Smooth muscle cell (in vitro differentiated cells): ENCODE measurements around the gene RBBP8NL. TPM values are rescaled to one million over a fixed set of nuclear protein-coding genes. Genes with fewer than 3 reads are reported as not detected.

Experiments used
- DNase-seq: peaks from one replicate; lab custom pipeline; 2025; ENCODE audit not compliant: unreplicated experiment; lab: John Stamatoyannopoulos, UW
- H2AFZ ChIP-seq: fragments of 200-600 bp; sonication (generic); 2 replicates; pipeline ENCODE4 v1.6.0; 2016; ENCODE audit warnings: antibody characterized with exemption, low read depth, mild to moderate bottlenecking
- H3F3A ChIP-seq: fragments of 200-600 bp; sonication (generic); 2 replicates; pipeline ENCODE4 v1.6.0; 2017; ENCODE audit warnings: antibody characterized with exemption, low read depth
- H3K27ac ChIP-seq: fragments of 200-600 bp; sonication (generic); 2 replicates; pipeline ENCODE4 v1.5.1; 2016; ENCODE audit warnings: low read depth, mild to moderate bottlenecking
- H3K27me3 ChIP-seq: fragments of 200-600 bp; sonication (generic); 2 replicates; pipeline ENCODE4 v1.6.1; 2016; ENCODE audit warnings: low read depth, mild to moderate bottlenecking
- H3K36me3 ChIP-seq: fragments of 200-600 bp; sonication (generic); 2 replicates; pipeline ENCODE4 v1.5.1; 2016; ENCODE audit warnings: low read depth
- H3K4me1 ChIP-seq: fragments of 200-600 bp; sonication (generic); 2 replicates; pipeline ENCODE4 v1.5.1; 2016; ENCODE audit warnings: low read depth
- H3K4me2 ChIP-seq: fragments of 200-600 bp; sonication (generic); 2 replicates; pipeline ENCODE4 v1.6.0; 2016; ENCODE audit warnings: mild to moderate bottlenecking
- H3K4me3 ChIP-seq: fragments of 200-600 bp; sonication (generic); 2 replicates; pipeline ENCODE4 v1.5.1; 2016; ENCODE audit warnings: mild to moderate bottlenecking
- H3K79me2 ChIP-seq: fragments of 200-600 bp; sonication (generic); 2 replicates; pipeline ENCODE4 v1.6.0; 2016; ENCODE audit warnings: low read depth, mild to moderate bottlenecking
- H3K9ac ChIP-seq: fragments of 200-600 bp; sonication (generic); 2 replicates; pipeline ENCODE4 v1.6.0; 2016; ENCODE audit warnings: low read depth
- H3K9me3 ChIP-seq: fragments of 200-600 bp; sonication (generic); replicated peaks from 2 replicates; pipeline ENCODE4 v1.5.1; 2016; ENCODE audit warnings: low read depth
- H4K20me1 ChIP-seq: fragments of 200-600 bp; sonication (generic); 2 replicates; pipeline ENCODE4 v1.6.0; 2016; ENCODE audit warnings: low read depth
- CTCF ChIP-seq: fragments of 200-600 bp; sonication (generic); IDR thresholded peaks from 2 replicates; pipeline ENCODE4 v1.5.1; 2017; ENCODE audit warnings: borderline replicate concordance, mild to moderate bottlenecking, antibody characterized with exemption; ENCODE audit not compliant: insufficient read depth, poor library complexity, severe bottlenecking
- WGBS: methylation state at CpG from one replicate; pipeline ENCODE4 v1.1.7; 2016; ENCODE audit warnings: low lambda C conversion rate; 5-methylcytosine and 5-hydroxymethylcytosine counted together
- polyA plus RNA-seq: library from polyadenylated mRNA; unstranded; fragments of >200 nt; fragmentation: Nextera tagmentation; extraction: Ambion mirVana; gene quantifications from 2 replicates; pipeline ENCODE4 v1.2.1, GENCODE V29; 2016
- total RNA-seq: library from RNA; depleted of rRNA; stranded (reverse); fragments of >200 nt; gene quantifications from 2 replicates; pipeline ENCODE4 v1.2.3, GENCODE V29; 2014

RBBP8NL gene
- total and polyA plus RNA-seq, 2 experiments from 2014 or later: 0.40 TPM; not detected in 1

- Histone ChIP-seq H3K4me1 (peaks cover 14% of the 10 kb centered on the region), H4K20me1 (peaks cover 15% of the 10 kb centered on the region), H3K9ac (no peak overlapping the region), H3K9me3 (no peaks in the 10 kb centered on the region), H3K4me3 (no peak overlapping the region), H3K4me2 (no peak overlapping the region), H3K27ac (no peak overlapping the region), H3K36me3 (no peaks in the 10 kb centered on the region), H3K79me2 (peaks cover 38% of the 10 kb centered on the region), H3K27me3 (no peaks in the 10 kb centered on the region), H2AFZ (no peak overlapping the region), H3F3A (peaks cover 2% of the 10 kb centered on the region)
- DNase-seq: no peak
- 91% methylated on average over 11 of the region's 11 CpGs for WGBS
- TF ChIP-seq CTCF: no peak
These were observed 38.3 kb downstream of the RBBP8NL start for GRCh38 chr20:62388839-62389600.

GRCh38 chr20:62387933-62388635 lies 39.3 kb downstream of the RBBP8NL start:
- peak overlapping the region; percentile 97 for H3K9ac ChIP-seq
- H3K4me2 ChIP-seq: peak overlapping the region; percentile 95
- 73% methylated on average over 20 of the region's 20 CpGs for WGBS
- H3K9me3 ChIP-seq: no peaks in the 10 kb centered on the region
- no peak for TF ChIP-seq CTCF
- H3K27ac ChIP-seq: peak overlapping the region; percentile 60
- peaks cover 15% of the 10 kb centered on the region for H4K20me1 ChIP-seq
- no peak overlapping the region for H2AFZ ChIP-seq
- no peaks in the 10 kb centered on the region for H3K36me3 ChIP-seq
- peaks cover 38% of the 10 kb centered on the region for H3K79me2 ChIP-seq
- H3K4me3 ChIP-seq: peak overlapping the region; percentile 93
- no peaks in the 10 kb centered on the region for H3K27me3 ChIP-seq
- peaks cover 2% of the 10 kb centered on the region for H3F3A ChIP-seq
- DNase-seq: no peak
- H3K4me1 ChIP-seq: peaks cover 14% of the 10 kb centered on the region

- H3K27ac ChIP-seq: peak overlapping the region; percentile 88
- peaks cover 23% of the 10 kb centered on the region for H4K20me1 ChIP-seq
- no peak overlapping the region for H2AFZ ChIP-seq
- peaks cover 14% of the 10 kb centered on the region for H3K4me1 ChIP-seq
- no peaks in the 10 kb centered on the region for H3K27me3 ChIP-seq
- WGBS: 12% methylated on average over 18 of the region's 47 CpGs
- no peaks in the 10 kb centered on the region for H3K36me3 ChIP-seq
- no peak for DNase-seq
- H3K9me3 ChIP-seq: no peaks in the 10 kb centered on the region
- peak overlapping the region; percentile 93 for H3K4me3 ChIP-seq
- peak overlapping the region; percentile 97 for H3K9ac ChIP-seq
- peak overlapping the region; percentile 95 for H3K4me2 ChIP-seq
- TF ChIP-seq CTCF: no peak
- H3K79me2 ChIP-seq: peaks cover 38% of the 10 kb centered on the region
- peaks cover 2% of the 10 kb centered on the region for H3F3A ChIP-seq
These were observed 40.0 kb downstream of the RBBP8NL start for GRCh38 chr20:62387219-62387913.
